Stimulated activated memory B cell treated with anti-CD40 and anti-IgM and Interleukin-4, amounts not matched to agents 10 μg/mL and 1 μg/mL and 100 μg/mL, for 72 hours (primary cell): ENCODE measurements around the gene CEP72.

Experiments used
- ATAC-seq: fragments of 150-1000 bp; cut with Tn5 transposase; 2 replicates; pipeline ENCODE4 v1.10.0; 2021
- H3K27ac Mint-ChIP-seq: one replicate; pipeline ENCODE4 v1.8.0; 2022; ENCODE audit warnings: mild to moderate bottlenecking, mixed read lengths
- H3K27me3 Mint-ChIP-seq: one replicate; pipeline ENCODE4 v1.8.0; 2022; ENCODE audit warnings: mixed read lengths
- H3K36me3 Mint-ChIP-seq: one replicate; pipeline ENCODE4 v1.8.0; 2022; ENCODE audit warnings: mixed read lengths
- H3K4me1 Mint-ChIP-seq: one replicate; pipeline ENCODE4 v1.8.0; 2022; ENCODE audit warnings: mixed read lengths
- H3K4me3 Mint-ChIP-seq: one replicate; pipeline ENCODE4 v1.8.0; 2022; ENCODE audit warnings: mild to moderate bottlenecking, moderate library complexity, mixed read lengths
- H3K9me3 Mint-ChIP-seq: one replicate; pipeline ENCODE4 v1.8.0; 2022; ENCODE audit warnings: mixed read lengths

The CEP72 gene

DNA sequence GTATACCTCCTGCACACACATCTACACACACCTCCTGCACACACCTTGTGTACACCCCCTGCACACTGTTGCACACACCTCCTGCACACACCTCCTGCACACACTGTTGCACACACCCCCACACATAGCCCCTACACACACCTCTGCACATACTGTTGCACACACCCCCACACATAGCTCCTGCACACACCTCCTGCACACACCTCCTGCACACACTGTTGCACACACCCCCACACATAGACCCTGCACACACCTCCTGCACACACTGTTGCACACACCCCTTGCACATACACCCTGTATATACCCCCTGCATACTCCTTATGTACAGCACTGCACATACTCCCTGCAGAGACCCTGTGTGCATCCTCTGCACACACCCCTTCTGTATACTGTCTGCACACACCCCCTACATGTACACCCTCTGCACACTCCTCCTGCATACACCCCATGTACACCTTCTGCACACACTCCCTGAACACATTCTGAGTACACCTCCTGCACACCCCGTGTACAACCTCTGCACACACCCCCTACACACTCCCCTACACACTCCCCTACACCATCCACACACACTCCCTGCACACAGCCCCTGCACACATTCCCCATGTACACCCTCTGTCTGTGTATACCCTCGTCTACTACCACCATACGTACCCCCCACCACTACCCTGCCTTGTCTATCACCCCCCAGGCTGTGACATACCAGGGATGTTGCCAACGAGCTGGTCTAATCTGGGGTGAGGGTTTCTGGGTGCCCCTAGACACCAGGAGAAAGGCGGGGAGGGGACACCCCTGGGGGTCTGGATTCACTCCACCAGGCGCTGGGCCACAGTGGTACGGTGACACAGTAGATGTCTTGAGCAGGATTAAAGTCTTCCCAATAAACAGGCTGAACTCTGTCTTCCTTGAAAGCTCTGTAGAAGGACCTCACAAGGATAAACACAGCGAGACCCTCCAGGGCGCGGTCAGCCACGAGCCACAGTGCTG, 1.1 kb upstream of the CEP72 start:
- H3K4me3 Mint-ChIP-seq, result peak overlapping the region; percentile 95
- H3K4me1 Mint-ChIP-seq, result peaks cover 66% of the 10 kb centered on the region
- H3K27ac Mint-ChIP-seq, result peak overlapping the region; percentile 78
- peaks cover 6% of the 10 kb centered on the region for H3K9me3 Mint-ChIP-seq
- ATAC-seq, result no peak
- H3K27me3 Mint-ChIP-seq, result peaks cover 23% of the 10 kb centered on the region
- peaks cover 22% of the 10 kb centered on the region for H3K36me3 Mint-ChIP-seq

GRCh38 chr5:612498-613424, 621 bp downstream of the CEP72 start:
- peaks cover 6% of the 10 kb centered on the region for H3K9me3 Mint-ChIP-seq

DNA sequence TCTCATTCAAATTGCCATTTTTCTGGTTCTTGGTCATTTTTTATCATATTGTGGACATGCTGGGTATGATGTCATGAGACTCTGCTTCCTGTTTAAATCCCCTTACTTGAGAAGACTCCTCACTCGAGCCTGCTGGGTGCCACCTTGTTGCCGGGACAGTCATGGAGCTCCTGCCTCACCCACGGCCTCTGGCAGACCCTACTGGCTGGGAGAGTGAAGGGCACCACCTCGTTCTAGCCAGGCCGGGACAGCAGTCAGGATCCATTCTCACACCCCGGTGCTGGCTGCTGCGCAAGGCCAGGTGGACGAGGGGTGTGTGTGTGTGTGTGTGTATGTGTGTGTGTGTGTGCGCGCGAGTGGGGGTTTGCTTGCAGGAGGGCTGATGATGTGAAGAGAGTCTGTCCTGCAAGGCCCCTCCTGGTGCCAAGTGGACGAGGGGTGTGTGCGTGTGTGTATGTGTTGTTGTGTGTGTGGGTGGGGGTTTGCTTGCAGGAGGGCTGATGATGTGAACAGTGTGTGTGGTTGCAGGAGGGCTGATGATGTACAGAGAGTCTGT, 4.4 kb downstream of the CEP72 start:
- no peak overlapping the region for H3K4me3 Mint-ChIP-seq
- H3K27ac Mint-ChIP-seq, result no peak overlapping the region
- H3K36me3 Mint-ChIP-seq, result peaks cover 71% of the 10 kb centered on the region
- peaks cover 6% of the 10 kb centered on the region for H3K9me3 Mint-ChIP-seq
- peaks cover 43% of the 10 kb centered on the region for H3K4me1 Mint-ChIP-seq
- H3K27me3 Mint-ChIP-seq, result no peaks in the 10 kb centered on the region
- no peak for ATAC-seq

More at GRCh38 chr5:612498-613424, 621 bp downstream of the CEP72 start:
- Mint-ChIP-seq H3K36me3 (peaks cover 34% of the 10 kb centered on the region), H3K27ac (peak overlapping the region; percentile 78), H3K27me3 (peaks cover 10% of the 10 kb centered on the region), H3K4me1 (peaks cover 66% of the 10 kb centered on the region), H3K4me3 (peak overlapping the region; percentile 95)
- peak; percentile 55 for ATAC-seq

DNA sequence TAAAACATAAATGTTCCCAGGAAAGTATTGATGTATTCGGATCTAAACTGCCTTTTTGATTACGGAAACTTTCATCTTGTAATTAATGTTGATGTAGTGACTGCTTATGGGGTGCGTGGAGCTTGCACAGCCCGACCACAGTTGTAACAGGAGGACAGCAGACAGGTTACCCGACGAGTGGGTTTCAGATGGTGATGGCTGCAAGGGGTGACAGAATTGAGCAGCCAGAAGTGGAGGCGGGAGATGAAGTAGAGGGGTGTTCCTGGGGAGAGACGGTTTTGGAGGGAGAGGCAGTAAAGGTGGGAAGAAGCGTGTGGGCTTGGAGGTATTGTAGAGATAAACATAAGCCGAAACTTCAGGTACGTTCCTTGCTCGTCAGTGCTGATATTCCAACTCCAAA, 5.8 kb downstream of the CEP72 start:
- no peak overlapping the region for H3K27ac Mint-ChIP-seq

GRCh38 chr5:618450-618849, 6.3 kb downstream of the CEP72 start:
- no peak overlapping the region for H3K27ac Mint-ChIP-seq
- H3K4me1 Mint-ChIP-seq, result peaks cover 33% of the 10 kb centered on the region
- peaks cover 74% of the 10 kb centered on the region for H3K36me3 Mint-ChIP-seq
- H3K4me3 Mint-ChIP-seq, result no peak overlapping the region
- H3K9me3 Mint-ChIP-seq, result peaks cover 3% of the 10 kb centered on the region
- ATAC-seq, result no peak
- H3K27me3 Mint-ChIP-seq, result no peaks in the 10 kb centered on the region

More for the DNA sequence above, 5.8 kb downstream of the CEP72 start:
- Mint-ChIP-seq H3K4me3 (no peak overlapping the region), H3K9me3 (peaks cover 5% of the 10 kb centered on the region), H3K4me1 (peaks cover 38% of the 10 kb centered on the region), H3K36me3 (peaks cover 77% of the 10 kb centered on the region), H3K27me3 (no peaks in the 10 kb centered on the region)
- ATAC-seq, result no peak

DNA sequence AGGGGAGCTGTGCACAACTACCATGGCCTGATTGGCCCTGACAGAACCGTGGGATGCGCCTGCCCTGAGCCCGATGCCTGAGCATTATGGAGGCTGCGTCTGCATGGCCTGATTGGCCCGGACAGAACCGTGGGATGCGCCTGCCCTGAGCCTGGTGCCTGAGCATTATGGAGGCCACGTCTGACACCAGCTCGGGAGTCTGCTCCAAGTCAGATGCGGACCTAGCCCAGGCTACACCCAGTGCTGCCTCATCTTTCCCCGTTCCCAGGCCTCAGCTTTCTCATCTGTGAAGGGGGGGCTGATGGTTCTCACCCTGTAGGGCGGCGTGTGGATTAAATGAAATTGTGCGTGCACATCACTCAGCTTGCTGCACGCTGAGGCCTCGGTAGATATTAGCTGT, 7.3 kb downstream of the CEP72 start:
- H3K27ac Mint-ChIP-seq, result no peak overlapping the region
- no peak overlapping the region for H3K4me3 Mint-ChIP-seq
- peaks cover 78% of the 10 kb centered on the region for H3K36me3 Mint-ChIP-seq
- peaks cover 3% of the 10 kb centered on the region for H3K9me3 Mint-ChIP-seq
- peaks cover 25% of the 10 kb centered on the region for H3K4me1 Mint-ChIP-seq
- ATAC-seq, result no peak
- no peaks in the 10 kb centered on the region for H3K27me3 Mint-ChIP-seq

DNA sequence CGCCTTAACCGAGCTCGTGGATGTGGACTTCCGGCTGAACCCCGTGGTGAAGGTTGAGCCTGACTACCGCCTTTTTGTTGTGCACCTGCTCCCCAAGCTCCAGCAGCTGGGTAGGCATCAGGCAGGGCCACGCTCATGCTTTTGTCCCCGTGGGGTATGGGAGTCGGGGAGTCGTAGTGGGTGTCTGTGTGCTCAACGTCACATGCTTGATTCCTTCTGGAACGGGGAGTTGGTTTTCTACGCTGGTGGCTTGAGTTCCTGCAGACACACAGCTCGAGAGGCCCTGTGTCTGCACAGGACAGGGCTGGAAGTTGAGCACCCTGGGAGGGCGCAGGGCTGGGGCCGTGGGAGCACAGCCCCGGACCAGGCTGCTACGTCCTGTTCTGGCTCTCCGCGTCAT, 8.0 kb downstream of the CEP72 start:
- Mint-ChIP-seq H3K4me1 (peaks cover 18% of the 10 kb centered on the region), H3K9me3 (peaks cover 3% of the 10 kb centered on the region), H3K27me3 (no peaks in the 10 kb centered on the region), H3K4me3 (no peak overlapping the region), H3K27ac (no peak overlapping the region), H3K36me3 (peaks cover 78% of the 10 kb centered on the region)
- ATAC-seq, result no peak

DNA sequence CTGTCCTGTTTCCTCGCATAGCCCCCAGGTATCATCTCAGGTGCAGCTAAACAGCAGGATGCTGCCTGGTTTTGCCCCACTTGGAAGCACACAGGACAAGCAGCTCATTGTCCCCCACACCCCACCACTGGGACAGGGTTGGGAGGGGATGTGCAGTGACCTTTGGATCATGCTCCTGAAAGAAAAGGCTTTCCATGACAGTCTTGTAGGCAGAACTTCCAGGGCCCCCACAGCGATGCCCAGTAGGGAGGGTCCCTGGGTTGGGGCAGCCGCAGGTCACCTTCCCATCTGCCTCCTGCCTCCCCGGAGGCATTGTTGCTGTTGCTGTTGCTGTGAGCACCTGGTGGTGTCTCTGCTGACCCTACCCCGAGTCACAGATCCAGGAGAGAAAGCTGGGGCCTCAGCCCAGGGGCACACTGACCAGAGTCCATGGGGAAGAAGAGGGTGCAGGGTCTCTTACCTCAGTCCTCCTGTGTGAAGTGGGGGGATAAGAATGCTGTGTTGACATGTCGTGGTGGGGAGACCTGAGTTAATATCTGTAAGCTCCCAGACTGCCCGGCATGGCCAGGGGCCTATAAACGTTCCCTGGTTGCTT, 8.5 kb downstream of the CEP72 start:
- peaks cover under 1% of the 10 kb centered on the region for H3K9me3 Mint-ChIP-seq
- H3K27ac Mint-ChIP-seq, result no peak overlapping the region
- no peak overlapping the region for H3K4me3 Mint-ChIP-seq
- ATAC-seq, result no peak
- H3K4me1 Mint-ChIP-seq, result peaks cover 12% of the 10 kb centered on the region
- H3K27me3 Mint-ChIP-seq, result no peaks in the 10 kb centered on the region
- peaks cover 78% of the 10 kb centered on the region for H3K36me3 Mint-ChIP-seq

GRCh38 chr5:621341-621761, 9.2 kb downstream of the CEP72 start:
- Mint-ChIP-seq H3K27ac (no peak overlapping the region), H3K36me3 (peaks cover 78% of the 10 kb centered on the region), H3K9me3 (no peaks in the 10 kb centered on the region), H3K4me3 (no peak overlapping the region), H3K27me3 (no peaks in the 10 kb centered on the region), H3K4me1 (peaks cover 6% of the 10 kb centered on the region)
- no peak for ATAC-seq

- H3K4me1 Mint-ChIP-seq, result no peaks in the 10 kb centered on the region
- no peaks in the 10 kb centered on the region for H3K9me3 Mint-ChIP-seq
- no peak for ATAC-seq
- H3K36me3 Mint-ChIP-seq, result peaks cover 81% of the 10 kb centered on the region
- no peak overlapping the region for H3K27ac Mint-ChIP-seq
- H3K4me3 Mint-ChIP-seq, result no peak overlapping the region
- no peaks in the 10 kb centered on the region for H3K27me3 Mint-ChIP-seq
These were observed 10.2 kb downstream of the CEP72 start for GRCh38 chr5:622359-622758.

DNA sequence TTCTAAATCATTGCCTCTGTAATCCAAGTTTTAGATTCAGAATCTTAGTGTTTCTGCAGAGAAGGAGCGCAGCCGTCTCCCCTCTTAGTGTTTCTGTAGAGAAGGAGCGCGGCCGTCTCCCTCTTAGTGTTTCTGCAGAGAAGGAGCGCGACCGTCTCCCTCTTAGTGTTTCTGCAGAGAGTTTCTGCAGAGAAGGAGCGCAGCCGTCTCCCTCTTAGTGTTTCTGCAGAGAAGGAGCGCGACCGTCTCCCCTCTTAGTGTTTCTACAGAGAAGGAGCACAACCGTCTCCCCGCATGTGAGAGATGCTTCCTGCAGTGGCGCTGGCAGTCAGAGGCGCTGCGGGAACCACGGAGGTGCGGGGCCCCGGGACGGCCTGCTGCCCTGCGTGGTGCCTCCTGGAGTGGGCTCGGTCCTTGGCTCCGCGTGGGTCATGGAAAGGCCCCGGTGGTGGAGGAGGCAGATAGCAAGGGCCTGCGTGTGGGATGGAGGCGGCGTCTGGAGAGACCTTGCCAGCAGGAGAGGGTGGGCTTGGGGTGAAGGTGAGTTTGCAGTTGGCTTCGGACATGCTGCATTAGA, 10.9 kb downstream of the CEP72 start:
- Mint-ChIP-seq H3K36me3 (peaks cover 83% of the 10 kb centered on the region), H3K27ac (no peak overlapping the region), H3K27me3 (no peaks in the 10 kb centered on the region), H3K4me1 (no peaks in the 10 kb centered on the region), H3K4me3 (no peak overlapping the region), H3K9me3 (no peaks in the 10 kb centered on the region)
- ATAC-seq, result no peak

GRCh38 chr5:623531-623930, 11.4 kb downstream of the CEP72 start:
- Mint-ChIP-seq H3K36me3 (peaks cover 83% of the 10 kb centered on the region), H3K27ac (no peak overlapping the region), H3K4me1 (no peaks in the 10 kb centered on the region)

GRCh38 chr5:624118-624950, 12.2 kb downstream of the CEP72 start:
- Mint-ChIP-seq H3K9me3 (no peaks in the 10 kb centered on the region), H3K4me1 (no peaks in the 10 kb centered on the region), H3K36me3 (peaks cover 82% of the 10 kb centered on the region), H3K27ac (no peak overlapping the region), H3K27me3 (no peaks in the 10 kb centered on the region), H3K4me3 (no peak overlapping the region)
- ATAC-seq, result no peak

More at GRCh38 chr5:623531-623930, 11.4 kb downstream of the CEP72 start:
- no peak overlapping the region for H3K4me3 Mint-ChIP-seq
- no peaks in the 10 kb centered on the region for H3K27me3 Mint-ChIP-seq
- no peaks in the 10 kb centered on the region for H3K9me3 Mint-ChIP-seq
- no peak for ATAC-seq

DNA sequence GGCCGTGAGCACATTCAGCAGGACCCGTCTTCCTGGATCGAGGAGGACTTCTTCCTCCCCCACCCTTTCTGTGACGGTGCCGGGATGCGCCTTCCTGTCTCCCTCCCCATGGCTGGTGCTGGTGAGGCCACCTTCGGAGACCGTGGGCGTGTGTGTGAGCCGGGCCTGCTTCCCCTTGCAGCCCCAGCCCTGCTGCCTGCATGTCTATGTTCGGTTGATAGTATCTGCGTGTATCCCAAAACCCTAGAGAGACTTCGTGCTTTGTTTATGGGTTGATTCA, 12.8 kb downstream of the CEP72 start:
- Mint-ChIP-seq H3K27me3 (no peaks in the 10 kb centered on the region), H3K4me1 (no peaks in the 10 kb centered on the region), H3K4me3 (no peak overlapping the region), H3K27ac (no peak overlapping the region), H3K36me3 (peaks cover 77% of the 10 kb centered on the region), H3K9me3 (no peaks in the 10 kb centered on the region)
- ATAC-seq, result no peak
